ENCODE results near the gene CACNB4. TPM values are rescaled to one million over a fixed set of nuclear protein-coding genes. Genes with fewer than 3 reads are reported as not detected.

Gene CACNB4
- total RNA-seq, 2 donors from 2014 or later, result 15.4 to 40.6 TPM

DNA sequence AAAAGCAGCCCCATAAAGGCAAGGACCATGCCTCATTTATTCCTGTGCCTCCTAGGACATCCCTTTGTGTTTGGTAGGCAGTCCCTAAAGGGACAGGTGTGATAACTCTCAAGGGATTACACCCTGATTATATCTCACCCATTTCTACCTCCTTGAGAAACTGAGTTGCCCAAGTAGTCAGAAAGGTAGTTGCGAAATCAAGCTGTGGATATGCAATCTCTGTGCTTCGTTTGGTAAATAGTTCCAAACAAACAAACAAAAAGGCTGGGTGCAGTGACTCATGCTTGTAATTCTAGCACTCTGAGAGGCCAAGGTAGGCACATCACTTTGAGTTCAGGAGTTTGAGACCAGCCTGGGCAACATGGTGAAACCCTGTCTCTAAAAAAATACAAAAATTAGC is 170.5 kb downstream of the CACNB4 start:
- no peaks in the 10 kb centered on the region for H3K4me1 ChIP-seq (replicated peaks)
- WGBS, result 65% methylated on average over 2 of the region's 2 CpGs
- no peak overlapping the region for H3K27ac ChIP-seq
- intact Hi-C loops (cut with DNase I), result no loop called here
- H3K36me3 ChIP-seq, result no peaks in the 10 kb centered on the region
- H3K4me3 ChIP-seq, result no peak overlapping the region
- H3K27me3 ChIP-seq (replicated peaks; ENCODE audit: insufficient read depth), result no peaks in the 10 kb centered on the region
- H3K9me3 ChIP-seq, result no peaks in the 10 kb centered on the region
- TF ChIP-seq, protein P1, sequence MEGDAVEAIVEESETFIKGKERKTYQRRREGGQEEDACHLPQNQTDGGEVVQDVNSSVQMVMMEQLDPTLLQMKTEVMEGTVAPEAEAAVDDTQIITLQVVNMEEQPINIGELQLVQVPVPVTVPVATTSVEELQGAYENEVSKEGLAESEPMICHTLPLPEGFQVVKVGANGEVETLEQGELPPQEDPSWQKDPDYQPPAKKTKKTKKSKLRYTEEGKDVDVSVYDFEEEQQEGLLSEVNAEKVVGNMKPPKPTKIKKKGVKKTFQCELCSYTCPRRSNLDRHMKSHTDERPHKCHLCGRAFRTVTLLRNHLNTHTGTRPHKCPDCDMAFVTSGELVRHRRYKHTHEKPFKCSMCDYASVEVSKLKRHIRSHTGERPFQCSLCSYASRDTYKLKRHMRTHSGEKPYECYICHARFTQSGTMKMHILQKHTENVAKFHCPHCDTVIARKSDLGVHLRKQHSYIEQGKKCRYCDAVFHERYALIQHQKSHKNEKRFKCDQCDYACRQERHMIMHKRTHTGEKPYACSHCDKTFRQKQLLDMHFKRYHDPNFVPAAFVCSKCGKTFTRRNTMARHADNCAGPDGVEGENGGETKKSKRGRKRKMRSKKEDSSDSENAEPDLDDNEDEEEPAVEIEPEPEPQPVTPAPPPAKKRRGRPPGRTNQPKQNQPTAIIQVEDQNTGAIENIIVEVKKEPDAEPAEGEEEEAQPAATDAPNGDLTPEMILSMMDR (IDR thresholded peaks at IDR 0.05), result no peak
- no peak for TF ChIP-seq POLR2AphosphoS5 (IDR thresholded peaks at IDR 0.05)
- TF ChIP-seq POLR2A (IDR thresholded peaks at IDR 0.05), result no peak
- no peak for DNase-seq (ENCODE audit: low spot score)

DNA sequence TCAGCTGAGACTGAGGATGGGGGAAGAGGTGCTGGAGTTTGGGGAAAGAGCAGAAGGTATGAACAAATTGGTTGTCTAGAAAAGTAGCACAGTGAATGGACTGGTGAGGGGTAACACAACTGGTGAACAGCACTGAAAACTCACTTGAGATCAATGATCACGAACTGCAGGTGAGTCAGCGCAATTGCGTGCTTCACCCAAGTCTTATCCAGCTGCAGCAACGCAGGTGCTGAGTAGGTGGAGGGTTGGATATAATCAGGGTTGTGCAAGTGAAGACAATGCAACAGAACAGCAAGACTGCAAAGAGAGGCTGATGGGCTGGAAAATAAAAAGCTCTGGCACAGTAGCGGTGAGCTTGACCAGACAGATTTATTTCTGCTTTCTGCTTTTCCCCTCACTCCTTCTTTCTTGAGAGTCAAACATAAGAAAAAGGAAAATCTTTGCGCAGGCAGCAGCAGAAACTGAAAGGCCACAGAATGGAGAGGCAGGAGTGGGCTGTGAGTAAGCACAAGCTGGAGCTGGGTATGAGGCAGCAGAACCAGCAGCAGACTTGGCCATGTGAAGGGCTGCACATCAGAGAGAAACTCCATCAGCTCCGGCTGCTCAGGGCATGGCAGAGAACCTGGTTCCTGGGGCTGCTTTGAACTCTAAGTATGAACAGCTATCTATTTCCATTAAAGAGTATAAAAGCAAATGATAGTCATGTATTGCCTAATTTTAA is 171.2 kb downstream of the CACNB4 start:
- Histone ChIP-seq H3K27ac (no peak overlapping the region), H3K27me3 (replicated peaks; ENCODE audit: insufficient read depth) (no peaks in the 10 kb centered on the region), H3K36me3 (no peaks in the 10 kb centered on the region), H3K4me3 (no peak overlapping the region), H3K4me1 (replicated peaks) (no peaks in the 10 kb centered on the region), H3K9me3 (no peaks in the 10 kb centered on the region)
- TF ChIP-seq POLR2A (IDR thresholded peaks at IDR 0.05) (no peak), POLR2AphosphoS5 (IDR thresholded peaks at IDR 0.05) (no peak)
- TF ChIP-seq, protein P1 (IDR thresholded peaks at IDR 0.05), result no peak
- 90% methylated on average over 7 of the region's 7 CpGs for WGBS
- no peak for DNase-seq (ENCODE audit: low spot score)
- intact Hi-C loops (cut with DNase I), result no loop called here

DNA sequence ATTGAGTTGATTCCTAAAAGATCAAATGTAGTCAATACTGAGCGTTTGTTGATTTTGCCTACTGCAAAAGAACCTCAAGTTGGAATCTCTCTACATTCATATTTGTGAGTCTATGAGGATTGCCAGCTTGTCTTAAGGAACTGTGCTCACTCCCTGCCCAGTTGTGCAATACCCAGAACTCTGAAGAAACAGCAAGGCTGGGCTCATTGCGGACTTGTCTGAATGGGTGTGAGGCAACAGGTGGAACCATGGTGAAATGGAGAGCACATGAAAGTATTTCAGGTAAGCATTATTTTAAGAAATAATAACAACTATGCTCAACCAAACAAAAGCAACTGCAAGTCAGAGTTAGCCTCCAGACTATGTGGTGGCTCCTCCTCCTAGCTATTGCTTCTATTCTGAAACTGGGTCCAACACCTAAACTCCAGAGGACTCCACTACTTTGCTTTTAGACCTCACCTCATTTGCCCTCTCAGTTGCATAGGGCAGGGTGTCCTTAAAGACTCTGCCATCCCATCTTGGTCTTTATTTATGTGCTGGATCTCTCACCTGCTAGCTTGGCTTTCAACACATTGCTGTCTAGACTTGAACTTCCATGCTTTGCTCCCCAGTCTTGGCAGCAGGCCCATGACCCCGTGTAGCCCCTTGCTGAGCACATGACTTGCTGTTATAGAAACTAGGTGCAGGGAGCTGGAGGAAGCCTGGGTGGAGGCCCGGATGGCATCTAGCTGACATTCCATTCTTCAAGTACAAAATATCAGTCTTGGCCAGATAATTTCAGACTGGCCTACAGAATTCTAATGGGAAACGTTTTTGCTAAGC is 175.8 kb downstream of the CACNB4 start:
- no peak overlapping the region for H3K4me3 ChIP-seq
- no peaks in the 10 kb centered on the region for H3K9me3 ChIP-seq
- H3K27ac ChIP-seq, result no peak overlapping the region
- no peaks in the 10 kb centered on the region for H3K36me3 ChIP-seq
- 47% methylated on average over 5 of the region's 5 CpGs for WGBS
- no peaks in the 10 kb centered on the region for H3K4me1 ChIP-seq (replicated peaks)
- TF ChIP-seq POLR2A (IDR thresholded peaks at IDR 0.05), result no peak
- TF ChIP-seq, protein P1 (IDR thresholded peaks at IDR 0.05), result no peak
- TF ChIP-seq POLR2AphosphoS5 (IDR thresholded peaks at IDR 0.05), result peak; percentile 11
- H3K27me3 ChIP-seq (replicated peaks; ENCODE audit: insufficient read depth), result no peaks in the 10 kb centered on the region
- peak; percentile 42 for DNase-seq (ENCODE audit: low spot score)
- intact Hi-C loops (cut with DNase I), result no loop called here

DNA sequence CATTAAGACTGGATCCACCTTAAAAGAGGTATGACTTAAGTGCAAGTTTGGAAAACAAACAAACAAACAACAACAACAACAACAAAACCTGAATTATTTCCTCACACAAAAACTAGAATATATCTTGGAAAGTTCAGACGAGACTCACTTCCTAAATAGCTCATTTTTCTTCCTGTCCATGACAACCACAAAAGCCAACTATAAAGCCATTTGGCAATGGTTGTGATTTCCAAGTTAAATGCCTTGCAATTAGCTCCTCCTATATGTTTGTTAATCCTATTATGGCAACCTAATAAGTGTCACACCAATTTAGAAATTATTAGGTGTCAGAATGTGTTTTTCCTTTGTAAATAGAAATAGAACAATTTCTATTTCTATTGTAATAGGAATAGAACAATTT is 179.1 kb downstream of the CACNB4 start:
- 57% methylated on average over 1 of the region's 1 CpG for WGBS
- no peaks in the 10 kb centered on the region for H3K27me3 ChIP-seq (replicated peaks; ENCODE audit: insufficient read depth)
- no peaks in the 10 kb centered on the region for H3K9me3 ChIP-seq
- H3K36me3 ChIP-seq, result no peaks in the 10 kb centered on the region
- no peak for DNase-seq (ENCODE audit: low spot score)
- no peak overlapping the region for H3K27ac ChIP-seq
- H3K4me3 ChIP-seq, result no peak overlapping the region
- no peaks in the 10 kb centered on the region for H3K4me1 ChIP-seq (replicated peaks)
- intact Hi-C loops (cut with DNase I), result no loop called here
- TF ChIP-seq, protein P1 (IDR thresholded peaks at IDR 0.05), result no peak
- TF ChIP-seq POLR2A (IDR thresholded peaks at IDR 0.05) (no peak), POLR2AphosphoS5 (IDR thresholded peaks at IDR 0.05) (no peak)

Measured in prostate gland (tissue), 2 donors.